Bone marrow (tissue), 2 donors: ENCODE data around the gene ZNF726.
"Not testable (repeated sequence)": the region's sequence is repeated elsewhere in the genome, so short reads cannot be mapped to it uniquely, and the experiment has no call there.

Experiments
- DNase-seq, 2 donors: peaks; one replicate each; lab custom pipeline; 2025; lab: John Stamatoyannopoulos, UW

Gene ZNF726

DNA sequence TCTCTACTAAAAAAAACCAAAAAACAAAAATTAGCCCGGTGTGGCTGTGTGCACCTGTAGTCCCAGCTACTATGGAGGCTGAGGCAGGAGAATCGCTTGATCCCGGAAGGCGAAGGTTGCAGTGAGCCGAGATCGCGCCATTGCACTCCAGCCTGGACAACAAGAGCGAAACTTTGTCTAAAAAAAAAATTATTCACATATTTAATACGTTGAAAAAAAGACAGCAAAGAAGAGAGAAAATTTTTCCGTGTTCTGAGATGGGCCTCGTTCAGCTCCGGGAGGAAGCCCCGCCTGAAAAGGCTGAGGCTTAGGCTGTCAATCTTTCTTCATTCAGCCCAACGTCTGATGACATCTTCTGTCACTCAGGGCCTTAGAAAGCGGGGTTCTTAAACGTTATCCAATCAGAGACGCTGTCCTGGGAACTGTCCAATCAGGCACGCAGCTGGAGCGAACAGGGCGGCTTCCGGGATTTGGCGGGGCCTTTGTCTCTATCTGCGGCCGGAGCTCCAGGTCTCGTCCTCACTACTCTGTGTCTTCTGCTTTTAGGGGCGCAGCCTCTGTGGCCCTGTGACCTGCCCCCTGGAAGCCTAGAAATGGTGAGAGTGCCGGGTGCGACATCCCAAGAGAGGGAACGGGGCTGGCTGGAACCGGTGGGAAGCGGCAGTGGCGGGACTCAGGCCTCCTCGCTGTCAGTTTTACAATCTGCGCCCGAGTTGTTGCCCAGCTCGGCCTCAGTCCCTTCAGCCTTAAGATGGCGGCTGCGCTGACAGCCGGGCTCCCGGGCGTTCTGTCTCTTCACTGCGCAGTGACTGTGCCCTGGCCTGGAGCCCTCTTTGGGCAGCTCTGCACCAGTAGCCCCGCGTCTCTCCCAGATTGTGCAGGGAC is at the start of gene ZNF726:
ZNF726 (plus strand) TSS at position 485 of the 885 bp plus-strand sequence; CDS start at position 594, 109 bp downstream.
- peak; percentile 9 to 96 for DNase-seq

DNA sequence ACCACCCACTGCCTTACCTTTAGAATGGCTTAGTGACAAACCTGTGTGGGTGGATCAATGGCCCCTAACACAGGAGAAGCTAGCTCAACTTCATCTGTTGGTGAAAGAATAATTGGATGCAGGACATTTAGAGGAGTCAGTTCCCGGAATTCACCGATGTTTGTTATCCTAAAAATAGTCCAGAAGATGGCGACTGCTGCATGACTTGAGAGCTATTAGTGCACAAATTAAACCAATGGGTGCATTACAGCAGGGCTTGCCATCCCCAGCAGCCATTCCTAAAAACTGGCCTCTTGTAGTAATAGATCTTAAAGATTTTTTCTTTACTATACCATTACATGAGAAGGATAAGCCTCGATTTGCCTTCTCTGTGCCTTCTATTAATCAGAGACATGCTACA is 46.8 kb upstream of the ZNF726 start:
- no peak for DNase-seq

DNA sequence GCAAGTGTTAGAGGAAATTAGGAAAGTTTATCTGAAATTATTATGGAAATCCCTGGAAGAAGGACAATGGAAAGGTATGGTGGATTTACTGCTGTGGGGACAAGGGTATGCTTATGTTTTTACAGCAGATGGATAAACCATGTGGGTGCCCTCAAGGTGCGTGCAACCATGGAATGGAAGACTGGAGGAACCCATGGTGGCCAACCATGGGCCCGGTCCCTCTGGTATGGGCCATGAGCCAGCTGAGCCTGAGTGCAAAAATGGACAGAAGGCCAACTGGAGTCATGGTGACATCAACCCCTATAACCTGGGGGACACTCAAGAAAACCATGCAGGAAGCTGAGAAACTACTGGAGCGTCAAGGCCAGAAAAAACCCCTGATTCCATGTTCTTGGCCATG is 46.1 kb upstream of the ZNF726 start:
- no peak for DNase-seq

DNA sequence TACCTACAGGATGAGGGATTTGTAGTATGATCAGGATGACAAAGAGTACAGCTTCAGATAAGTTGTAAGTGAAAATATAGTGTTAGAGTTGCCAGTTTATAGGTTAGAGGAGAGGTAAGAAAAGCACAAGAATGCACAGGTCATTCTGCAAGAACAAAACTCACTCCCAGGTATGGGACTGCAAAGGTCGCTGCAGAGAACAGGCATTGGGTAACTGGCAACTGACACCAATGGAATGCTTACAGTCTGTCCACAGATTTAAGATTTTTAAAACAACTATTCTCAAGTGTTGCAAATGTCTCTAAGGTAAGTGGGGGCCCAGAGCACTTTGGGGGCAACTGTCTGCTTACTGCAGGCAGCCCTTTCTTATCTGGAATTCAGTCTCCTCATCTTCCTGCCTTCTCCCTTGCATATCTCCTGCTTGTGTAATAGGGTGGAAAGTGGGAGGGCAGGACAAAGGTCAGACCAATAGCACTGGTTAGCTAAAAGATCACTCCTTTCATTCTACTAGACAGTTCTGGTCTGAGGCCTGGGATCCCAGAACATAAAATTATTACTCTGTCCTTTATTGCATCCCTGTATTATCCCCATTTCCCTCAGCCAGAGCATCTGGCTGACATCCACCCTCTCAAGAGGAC is 42.3 kb upstream of the ZNF726 start:
- no peak for DNase-seq

DNA sequence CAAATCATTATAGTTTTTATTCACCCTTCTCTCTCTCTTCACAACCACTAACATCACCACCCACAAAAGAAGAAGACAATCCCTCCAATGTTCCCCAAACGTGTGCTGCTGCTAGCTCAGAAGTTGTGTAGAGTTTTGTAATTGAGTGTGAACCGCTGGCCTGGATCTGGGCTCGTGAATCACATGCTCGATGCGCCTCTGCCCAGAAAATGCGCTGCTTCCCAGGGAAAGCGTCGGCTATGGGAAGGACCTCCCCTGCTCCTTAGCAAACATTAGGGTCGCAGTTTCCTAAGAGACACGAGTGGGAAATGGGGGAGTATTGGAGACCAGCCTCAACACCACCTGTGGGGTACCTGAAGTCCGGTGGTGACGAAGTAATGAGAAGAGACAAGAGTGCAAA is 38.4 kb upstream of the ZNF726 start:
- no peak for DNase-seq

- DNase-seq: not testable (repeated sequence)
Measured at GRCh38 chr19:23876756-23877155, 37.9 kb upstream of the ZNF726 start.

GRCh38 chr19:23882493-23882892 is 32.2 kb upstream of the ZNF726 start:
- no peak for DNase-seq

GRCh38 chr19:23884363-23884762 is 30.3 kb upstream of the ZNF726 start:
- DNase-seq: no peak

DNA sequence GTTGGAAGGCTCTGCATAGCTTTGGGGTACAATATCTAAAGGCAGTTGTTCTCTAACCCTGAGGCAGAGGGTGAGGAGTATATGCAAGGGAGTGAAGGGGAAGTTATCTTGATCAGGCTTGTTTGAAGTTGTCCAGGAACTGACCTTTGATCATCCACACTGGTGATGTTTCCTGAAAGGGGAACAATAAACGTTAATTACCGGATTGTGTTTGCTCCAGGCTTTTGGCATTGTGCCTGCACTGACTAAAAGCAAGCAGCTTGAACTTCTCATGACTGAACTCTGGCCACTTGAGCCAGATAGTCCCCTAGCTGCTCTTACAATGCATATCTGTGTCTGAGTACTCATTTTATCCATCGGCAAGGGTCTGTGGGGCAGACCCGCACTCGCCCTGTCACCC is 27.0 kb upstream of the ZNF726 start:
- no peak for DNase-seq

DNA sequence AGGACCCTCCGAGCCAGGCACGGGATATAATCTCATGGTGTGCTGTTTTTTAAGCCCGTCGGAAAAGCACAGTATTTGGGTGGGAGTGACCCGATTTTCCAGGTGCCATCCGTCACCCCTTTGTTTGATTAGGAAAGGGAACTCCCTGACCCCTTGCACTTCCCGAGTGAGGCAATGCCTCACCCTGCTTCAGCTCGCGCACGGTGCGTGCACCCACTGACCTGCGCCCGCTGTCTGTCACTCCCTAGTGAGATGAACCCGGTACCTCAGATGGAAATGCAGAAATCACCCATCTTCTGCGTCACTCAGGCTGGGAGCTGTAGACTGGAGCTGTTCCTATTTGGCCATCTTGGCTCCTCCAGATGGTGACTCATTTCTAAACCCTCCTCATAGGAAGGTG is 18.6 kb upstream of the ZNF726 start:
- DNase-seq: not testable (repeated sequence)

GRCh38 chr19:23896912-23897311 is 17.8 kb upstream of the ZNF726 start:
- no peak for DNase-seq

DNA sequence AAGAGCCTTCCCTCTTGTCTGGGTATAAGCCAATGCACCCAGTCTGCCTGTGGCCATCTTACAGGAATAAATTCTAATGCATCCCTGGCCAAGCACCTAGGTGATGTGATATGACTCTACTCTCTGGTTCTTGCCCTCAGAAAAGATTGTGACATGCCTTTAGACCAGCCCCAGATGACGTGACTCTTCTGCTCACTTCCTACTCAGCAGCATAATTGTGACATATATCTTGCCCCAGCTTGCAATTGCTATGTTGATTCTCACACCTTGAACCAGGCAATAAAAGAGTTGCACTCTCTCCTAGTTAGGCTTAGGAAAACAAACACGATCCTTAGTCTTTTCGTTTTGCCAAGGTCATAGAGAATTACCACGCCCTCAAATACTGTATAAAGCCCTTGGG is 13.3 kb upstream of the ZNF726 start:
- DNase-seq: no peak

GRCh38 chr19:23904406-23904805 is 10.3 kb upstream of the ZNF726 start:
- DNase-seq: no peak

DNA sequence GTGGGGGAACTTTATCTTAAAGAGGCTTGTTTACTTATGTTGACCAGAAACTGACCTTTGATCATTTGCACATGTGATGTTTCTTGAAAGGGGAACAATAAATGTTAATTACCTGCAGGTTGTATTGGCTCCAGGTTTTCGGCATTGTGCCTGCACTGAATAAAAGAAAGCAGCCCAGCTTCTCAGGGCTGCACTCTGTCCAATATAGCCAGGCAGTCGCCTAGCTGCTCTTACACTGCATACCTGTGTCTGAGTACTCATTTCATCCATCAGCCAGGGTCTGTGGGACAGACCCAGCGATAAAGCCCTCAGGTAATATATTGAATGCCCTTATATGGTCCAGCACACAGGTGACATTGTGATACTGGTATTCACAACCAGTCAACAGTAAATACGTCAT is 8.9 kb upstream of the ZNF726 start:
- DNase-seq: no peak

DNA sequence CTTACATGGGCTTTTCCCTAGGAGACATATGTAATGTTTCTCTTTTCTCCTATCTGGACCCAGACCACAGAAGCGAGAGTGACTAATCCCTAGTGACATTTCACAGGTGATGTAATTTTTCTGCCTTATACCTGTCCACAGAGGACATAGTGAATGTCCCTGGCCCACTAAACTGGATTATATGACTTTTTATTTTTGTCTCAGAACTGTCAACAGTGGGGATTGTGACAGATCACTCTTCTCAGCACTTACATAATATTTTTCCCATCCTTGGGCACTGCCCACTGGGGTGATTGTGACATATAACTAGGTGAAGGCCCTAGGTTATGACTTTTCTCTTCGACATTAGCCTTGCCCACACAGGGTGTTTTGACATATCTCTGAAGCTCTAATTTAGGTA is 7.9 kb upstream of the ZNF726 start:
- no peak for DNase-seq

DNA sequence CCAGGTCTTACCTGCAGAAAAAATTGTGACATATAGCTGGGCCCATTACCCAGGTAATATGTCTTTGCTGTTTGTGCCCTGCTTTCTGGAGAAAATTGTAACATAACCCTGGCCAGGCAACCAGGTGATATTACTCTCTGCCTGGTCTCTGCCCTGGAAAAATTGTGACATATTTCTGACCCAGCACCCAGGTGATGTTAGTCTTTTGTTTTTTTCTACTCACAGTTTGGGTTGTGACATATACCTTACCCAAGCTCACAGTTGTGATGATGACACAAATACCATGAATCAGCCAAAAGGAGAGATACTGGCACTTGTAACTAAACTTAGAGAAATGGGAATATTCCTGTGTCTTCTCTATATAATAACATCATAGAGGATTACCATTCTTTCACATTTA is 6.5 kb upstream of the ZNF726 start:
- no peak for DNase-seq

DNA sequence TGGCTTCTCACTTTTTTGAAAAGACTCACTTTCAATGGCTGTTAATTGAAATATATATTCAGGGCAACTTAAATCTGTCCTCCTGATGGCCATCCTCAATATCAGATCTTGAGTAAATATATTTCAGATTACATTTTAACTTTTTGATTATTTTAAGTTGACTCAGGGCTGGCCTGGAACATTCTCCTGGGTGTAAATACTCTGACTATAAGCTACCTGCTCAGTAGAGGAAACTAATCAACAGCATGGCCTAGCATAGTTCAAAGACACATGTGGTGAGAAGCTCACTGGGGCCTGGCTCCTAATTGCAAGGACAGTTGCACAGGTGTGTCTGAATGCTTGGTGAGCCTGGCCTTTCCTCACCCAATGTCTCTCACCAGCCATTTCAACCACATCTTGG is 5.5 kb upstream of the ZNF726 start:
- no peak for DNase-seq

GRCh38 chr19:23913931-23914330 is 755 bp upstream of the ZNF726 start:
- DNase-seq: no peak

DNA sequence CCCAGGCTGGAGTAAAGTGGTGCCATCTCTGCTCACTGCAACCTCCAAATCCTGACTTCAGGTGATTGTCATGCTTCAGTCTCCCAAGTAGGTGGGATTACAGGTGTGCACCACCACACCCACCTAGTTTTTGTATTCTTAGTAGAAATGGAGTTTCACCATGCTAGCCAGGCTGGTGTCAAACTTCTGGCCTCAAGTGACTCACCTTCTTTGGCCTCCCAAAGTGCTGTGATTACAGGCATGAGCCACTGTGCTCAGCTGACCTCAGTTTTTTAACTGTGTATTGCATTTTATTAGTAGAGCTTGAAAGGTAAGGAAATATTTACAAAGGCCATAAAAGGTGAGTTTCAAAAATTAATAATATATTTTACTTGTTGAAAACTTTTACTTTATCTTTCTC is 2.3 kb downstream of the ZNF726 start:
- DNase-seq: no peak

GRCh38 chr19:23917856-23918255 is 3.2 kb downstream of the ZNF726 start:
- DNase-seq: no peak

DNA sequence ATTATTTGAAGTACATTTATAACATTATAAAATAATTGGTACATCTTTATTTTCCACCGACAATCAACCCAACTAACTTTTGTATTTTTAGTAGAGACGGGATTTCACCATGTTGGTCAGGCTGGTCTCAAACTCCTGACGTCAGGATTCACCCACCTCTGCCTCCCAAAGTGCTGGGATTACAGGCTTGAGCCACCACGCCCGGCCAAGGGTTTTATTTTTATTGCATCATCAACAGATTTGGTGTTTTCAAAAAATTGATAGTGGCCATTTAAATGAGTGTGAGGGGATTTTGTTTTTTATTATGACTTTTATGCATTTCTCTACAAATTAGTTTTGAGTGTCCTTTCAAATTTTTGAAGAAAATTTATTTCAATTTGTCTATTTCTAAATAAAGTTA is 10.6 kb downstream of the ZNF726 start:
- DNase-seq: no peak

DNA sequence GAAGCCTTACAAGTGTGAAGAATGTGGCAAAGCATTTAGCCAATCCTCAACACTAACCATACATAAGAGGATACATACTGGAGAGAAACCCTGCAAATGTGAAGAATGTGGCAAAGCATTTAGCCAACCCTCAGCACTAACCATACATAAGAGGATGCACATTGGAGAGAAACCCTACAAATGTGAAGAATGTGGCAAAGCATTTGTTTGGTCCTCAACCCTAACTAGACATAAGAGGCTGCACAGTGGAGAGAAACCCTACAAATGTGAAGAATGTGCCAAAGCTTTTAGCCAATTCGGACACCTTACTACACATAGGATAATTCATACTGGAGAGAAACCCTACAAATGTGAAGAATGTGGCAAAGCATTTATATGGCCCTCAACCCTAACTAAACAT is 18.2 kb downstream of the ZNF726 start:
- no peak for DNase-seq

- not testable (repeated sequence) for DNase-seq
Measured at GRCh38 chr19:23937031-23937430, 22.3 kb downstream of the ZNF726 start.

- no peak for DNase-seq
Measured at GRCh38 chr19:23943411-23943810, 28.7 kb downstream of the ZNF726 start.
